A673 (cell line): ENCODE measurements around the gene NRP2. TPM values are rescaled to one million over a fixed set of nuclear protein-coding genes. Genes with fewer than 3 reads are reported as not detected.

Experiments
- BruUV-seq: library from RNA; stranded (reverse); fragments of 400-500 nt; replicated peaks from 2 replicates; lab custom pipeline; 2021; lab: Mats Ljungman, UMichigan
- CTCF ChIA-PET: fragments of 300-600 bp; sonication (Branson Sonifier 250); formaldehyde crosslinking; loops from one replicate; lab custom pipeline; 2022; ENCODE audit warnings: antibody characterized with exemption; lab: Charles Lee
- POLR2A ChIA-PET: fragments of 300-600 bp; sonication (Branson Sonifier 250); formaldehyde crosslinking; loops from one replicate; lab custom pipeline; 2022; ENCODE audit warnings: antibody characterized with exemption; ENCODE audit not compliant: low non-redundant PET; lab: Charles Lee
- DNase-seq: peaks from one replicate; pipeline ENCODE4 v3.0.0-alpha.2; 2015; ENCODE audit warnings: low spot score
- H3K27ac ChIP-seq: fragments of 200-600 bp; sonication (generic); 2 replicates; pipeline ENCODE4 v1.5.1; 2016; ENCODE audit warnings: mixed run types, low read depth, mild to moderate bottlenecking, mixed read lengths, antibody characterized with exemption, low read length; ENCODE audit not compliant: poor library complexity, severe bottlenecking
- H3K27me3 ChIP-seq: fragments of 200-600 bp; sonication (generic); replicated peaks from 2 replicates; pipeline ENCODE4 v1.6.1; 2017; ENCODE audit warnings: mixed run types, low read depth, mild to moderate bottlenecking, mixed read lengths, antibody characterized with exemption, low read length; ENCODE audit not compliant: insufficient read depth, poor library complexity
- H3K36me3 ChIP-seq: fragments of 200-600 bp; sonication (generic); 2 replicates; pipeline ENCODE4 v1.6.1; 2016; ENCODE audit warnings: mixed run types, mild to moderate bottlenecking, mixed read lengths, antibody characterized with exemption, low read length; ENCODE audit not compliant: insufficient read depth, poor library complexity, severe bottlenecking
- H3K4me1 ChIP-seq: fragments of 200-600 bp; sonication (generic); 2 replicates; pipeline ENCODE4 v1.6.1; 2017; ENCODE audit warnings: mixed run types, mild to moderate bottlenecking, mixed read lengths, antibody characterized with exemption, low read length; ENCODE audit not compliant: insufficient read depth, poor library complexity, severe bottlenecking
- H3K4me3 ChIP-seq: fragments of 200-600 bp; sonication (generic); 2 replicates; pipeline ENCODE4 v1.5.1; 2016; ENCODE audit warnings: low read depth, mixed run types, mild to moderate bottlenecking, mixed read lengths, low read length; ENCODE audit not compliant: poor library complexity, severe bottlenecking
- H3K9me3 ChIP-seq: fragments of 200-600 bp; sonication (generic); 2 replicates; pipeline ENCODE4 v1.6.1; 2016; ENCODE audit warnings: mixed run types, low read depth, mild to moderate bottlenecking, mixed read lengths, antibody characterized with exemption, low read length; ENCODE audit not compliant: poor library complexity, severe bottlenecking
- EZH2 ChIP-seq: fragments of 200-600 bp; sonication (generic); IDR thresholded peaks from 2 replicates; pipeline ENCODE4 v1.6.1; 2017; ENCODE audit warnings: borderline replicate concordance, low read depth, mild to moderate bottlenecking, mixed read lengths, antibody characterized with exemption, low read length; ENCODE audit not compliant: poor library complexity, severe bottlenecking
- intact Hi-C: fragments of 100-400 bp; cut with micrococcal nuclease; formaldehyde crosslinking; loops from one replicate; pipeline ENCODE4 v1.10.0; 2022; ENCODE audit not compliant: unreplicated experiment
- total RNA-seq: library from RNA; stranded (reverse); gene quantifications from 2 replicates; pipeline ENCODE4 v1.2.3, GENCODE V29; 2021
- TF ChIP-seq, protein P1 (sequence below): fragments of 300-800, 200-600 bp; sonication (generic); conservative IDR thresholded peaks from 2 replicates; pipeline ENCODE4 v1.5.1; 2017; ENCODE audit warnings: low read depth, mild to moderate bottlenecking, antibody characterized with exemption, low read length, moderate library complexity, mixed read lengths

NRP2 gene
- total RNA-seq, 1 experiment from 2014 or later, result 4.0 TPM

DNA sequence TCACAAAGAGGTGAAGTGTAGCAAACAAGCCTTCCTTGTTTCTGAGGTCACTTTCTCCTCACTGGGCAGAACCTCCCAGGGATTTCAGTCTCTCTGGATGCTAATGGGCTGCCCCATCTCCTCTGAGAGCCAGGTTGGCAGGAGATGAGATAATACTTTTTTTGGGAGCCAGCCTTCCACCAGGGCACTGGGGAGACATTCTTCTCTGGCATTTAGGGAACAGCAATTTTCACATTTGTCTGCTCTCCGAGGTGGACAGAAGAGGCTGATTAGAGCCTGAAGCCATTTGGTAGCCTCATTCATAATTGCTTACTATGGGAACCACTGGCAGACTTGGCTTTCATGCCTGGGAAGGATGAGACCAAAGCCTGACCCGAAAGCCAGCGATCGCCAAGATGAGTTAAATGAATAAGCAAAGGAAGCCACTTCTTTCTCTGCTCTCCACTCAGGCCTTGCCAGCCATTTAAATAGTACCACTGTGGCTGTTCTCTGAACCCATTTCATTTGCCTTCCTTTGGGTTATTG is 70.1 kb downstream of the NRP2 start:
- Histone ChIP-seq H3K9me3 (no peaks in the 10 kb centered on the region), H3K4me1 (no peaks in the 10 kb centered on the region), H3K27me3 (no peaks in the 10 kb centered on the region), H3K36me3 (no peaks in the 10 kb centered on the region), H3K4me3 (no peak overlapping the region), H3K27ac (no peak overlapping the region)
- intact Hi-C loops, result no loop called here
- TF ChIP-seq, protein P1, sequence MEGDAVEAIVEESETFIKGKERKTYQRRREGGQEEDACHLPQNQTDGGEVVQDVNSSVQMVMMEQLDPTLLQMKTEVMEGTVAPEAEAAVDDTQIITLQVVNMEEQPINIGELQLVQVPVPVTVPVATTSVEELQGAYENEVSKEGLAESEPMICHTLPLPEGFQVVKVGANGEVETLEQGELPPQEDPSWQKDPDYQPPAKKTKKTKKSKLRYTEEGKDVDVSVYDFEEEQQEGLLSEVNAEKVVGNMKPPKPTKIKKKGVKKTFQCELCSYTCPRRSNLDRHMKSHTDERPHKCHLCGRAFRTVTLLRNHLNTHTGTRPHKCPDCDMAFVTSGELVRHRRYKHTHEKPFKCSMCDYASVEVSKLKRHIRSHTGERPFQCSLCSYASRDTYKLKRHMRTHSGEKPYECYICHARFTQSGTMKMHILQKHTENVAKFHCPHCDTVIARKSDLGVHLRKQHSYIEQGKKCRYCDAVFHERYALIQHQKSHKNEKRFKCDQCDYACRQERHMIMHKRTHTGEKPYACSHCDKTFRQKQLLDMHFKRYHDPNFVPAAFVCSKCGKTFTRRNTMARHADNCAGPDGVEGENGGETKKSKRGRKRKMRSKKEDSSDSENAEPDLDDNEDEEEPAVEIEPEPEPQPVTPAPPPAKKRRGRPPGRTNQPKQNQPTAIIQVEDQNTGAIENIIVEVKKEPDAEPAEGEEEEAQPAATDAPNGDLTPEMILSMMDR, result no peak
- TF ChIP-seq EZH2, result no peak
- BruUV-seq, result no TSS peak
- CTCF ChIA-PET, result no interaction called here
- DNase-seq, result no peak
- POLR2A ChIA-PET, result no interaction called here

DNA sequence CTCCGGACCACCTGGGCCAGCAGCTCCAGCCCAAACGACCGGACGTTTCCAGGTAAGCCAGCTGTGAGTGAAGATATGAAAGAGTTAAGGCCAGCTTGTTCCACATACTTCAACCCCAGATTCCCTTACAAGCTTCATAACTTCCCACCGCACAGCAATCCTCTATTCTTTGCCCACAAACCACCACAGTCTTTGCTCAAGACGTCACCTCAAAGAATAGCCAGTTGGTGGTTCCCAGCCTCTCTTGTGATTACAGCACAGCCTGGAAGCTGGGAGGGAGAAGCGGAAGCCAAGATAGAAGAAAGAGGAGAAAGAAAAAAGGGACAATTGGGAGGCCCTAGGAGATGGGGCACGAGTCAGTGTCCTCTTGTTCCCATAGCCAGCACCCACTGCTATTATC is 70.6 kb downstream of the NRP2 start:
- POLR2A ChIA-PET, result no interaction called here
- H3K9me3 ChIP-seq, result no peaks in the 10 kb centered on the region
- no peak for DNase-seq
- no peaks in the 10 kb centered on the region for H3K4me1 ChIP-seq
- H3K27me3 ChIP-seq, result no peaks in the 10 kb centered on the region
- no peak overlapping the region for H3K4me3 ChIP-seq
- intact Hi-C loops, result no loop called here
- BruUV-seq, result no TSS peak
- TF ChIP-seq EZH2, result no peak
- TF ChIP-seq, protein P1, result no peak
- H3K27ac ChIP-seq, result no peak overlapping the region
- H3K36me3 ChIP-seq, result no peaks in the 10 kb centered on the region
- CTCF ChIA-PET, result no interaction called here

GRCh38 chr2:205754285-205754923 is 72.1 kb downstream of the NRP2 start:
- Histone ChIP-seq H3K4me1 (no peaks in the 10 kb centered on the region), H3K36me3 (no peaks in the 10 kb centered on the region)

More at GRCh38 chr2:205754285-205754923, 72.1 kb downstream of the NRP2 start:
- TF ChIP-seq, protein P1, result no peak
- no peak for TF ChIP-seq EZH2
- POLR2A ChIA-PET, result no interaction called here
- Histone ChIP-seq H3K4me3 (no peak overlapping the region), H3K9me3 (no peaks in the 10 kb centered on the region), H3K27me3 (no peaks in the 10 kb centered on the region), H3K27ac (no peak overlapping the region)
- intact Hi-C loops, result no loop called here
- DNase-seq, result no peak
- no TSS peak for BruUV-seq
- CTCF ChIA-PET, result no interaction called here
